MG63 (cell line): ENCODE results near the gene RHBDD3. TPM values are rescaled to one million over a fixed set of nuclear protein-coding genes. Genes with fewer than 3 reads are reported as not detected.
A peak's percentile ranks its signal among the peaks of the same experiment; 100 is the strongest.

Experiments used
- DNase-seq: peaks from one replicate; pipeline ENCODE4 v3.0.0-alpha.2; 2020
- H3K27me3 ChIP-seq: fragments of 250-450 bp; sonication (Bioruptor Pico); 2 replicates; pipeline ENCODE4 v1.5.1; 2020; ENCODE audit warnings: mild to moderate bottlenecking, moderate library complexity
- H3K36me3 ChIP-seq: fragments of 250-450 bp; sonication (Bioruptor Pico); 2 replicates; pipeline ENCODE4 v1.5.1; 2020; ENCODE audit warnings: mild to moderate bottlenecking, moderate library complexity
- H3K4me3 ChIP-seq: fragments of 250-450 bp; sonication (Bioruptor Pico); 2 replicates; pipeline ENCODE4 v1.5.1; 2020; ENCODE audit warnings: mild to moderate bottlenecking, moderate library complexity
- H3K9me3 ChIP-seq: fragments of 250-450 bp; sonication (Bioruptor Pico); 2 replicates; pipeline ENCODE4 v1.5.1; 2020; ENCODE audit warnings: mild to moderate bottlenecking, moderate library complexity
- total RNA-seq: library from RNA; depleted of rRNA; stranded (reverse); fragments of >200 nt; shearing (Covaris generic); gene quantifications from 2 replicates; pipeline ENCODE4 v1.2.3, GENCODE V29; 2014; ENCODE audit warnings: low replicate concordance; rRNA removed

Gene RHBDD3
- total RNA-seq, 1 experiment from 2014 or later = 46.7 TPM

DNA sequence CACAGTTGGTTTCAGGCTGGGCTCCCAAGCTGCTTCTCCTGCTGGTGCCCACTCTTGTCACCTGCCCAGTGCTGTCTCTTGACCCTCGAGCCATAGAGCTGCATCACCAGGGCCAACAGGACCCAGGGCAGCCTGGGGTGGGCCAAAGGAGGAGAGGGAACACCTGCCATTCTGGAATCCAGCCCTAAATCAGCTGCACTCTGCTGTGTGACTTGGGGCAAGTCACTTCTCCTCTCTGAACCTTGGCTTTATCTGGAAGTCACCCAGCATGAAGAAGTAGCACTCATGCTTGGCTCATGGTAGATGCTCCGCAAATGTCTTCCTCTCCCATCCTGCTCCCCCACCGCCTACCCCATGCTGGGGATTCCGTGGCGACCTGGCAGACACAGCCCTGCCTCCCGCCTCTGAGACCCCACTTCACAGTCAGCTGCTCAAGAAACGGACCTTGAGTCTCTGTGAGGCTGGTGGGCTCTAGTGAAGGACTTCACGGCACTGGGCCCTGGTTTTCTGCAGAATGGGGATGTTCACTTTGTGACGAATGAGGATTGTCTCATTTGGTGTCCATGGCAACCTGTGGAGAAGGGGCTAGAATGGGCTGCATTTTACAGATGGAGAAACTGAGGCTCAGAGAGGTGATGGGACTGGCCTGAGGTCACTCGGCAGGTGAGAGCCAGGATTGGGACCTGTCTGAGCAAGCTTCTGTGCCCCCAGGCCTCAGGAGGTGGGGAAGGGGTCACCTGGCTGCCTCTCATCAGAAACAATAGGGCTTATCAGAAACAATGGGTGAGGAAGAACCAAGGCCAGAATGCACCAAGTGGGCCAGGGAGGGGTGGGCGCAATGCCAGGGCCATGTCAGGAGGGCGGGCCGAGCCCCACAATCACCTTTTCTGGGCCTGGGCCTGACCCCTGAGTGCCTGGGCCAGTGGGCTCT, 49.7 kb downstream of the RHBDD3 start:
- DNase-seq = no peak
- Histone ChIP-seq H3K36me3 (no peaks in the 10 kb centered on the region), H3K4me3 (no peak overlapping the region), H3K27me3 (no peaks in the 10 kb centered on the region), H3K9me3 (no peaks in the 10 kb centered on the region)

DNA sequence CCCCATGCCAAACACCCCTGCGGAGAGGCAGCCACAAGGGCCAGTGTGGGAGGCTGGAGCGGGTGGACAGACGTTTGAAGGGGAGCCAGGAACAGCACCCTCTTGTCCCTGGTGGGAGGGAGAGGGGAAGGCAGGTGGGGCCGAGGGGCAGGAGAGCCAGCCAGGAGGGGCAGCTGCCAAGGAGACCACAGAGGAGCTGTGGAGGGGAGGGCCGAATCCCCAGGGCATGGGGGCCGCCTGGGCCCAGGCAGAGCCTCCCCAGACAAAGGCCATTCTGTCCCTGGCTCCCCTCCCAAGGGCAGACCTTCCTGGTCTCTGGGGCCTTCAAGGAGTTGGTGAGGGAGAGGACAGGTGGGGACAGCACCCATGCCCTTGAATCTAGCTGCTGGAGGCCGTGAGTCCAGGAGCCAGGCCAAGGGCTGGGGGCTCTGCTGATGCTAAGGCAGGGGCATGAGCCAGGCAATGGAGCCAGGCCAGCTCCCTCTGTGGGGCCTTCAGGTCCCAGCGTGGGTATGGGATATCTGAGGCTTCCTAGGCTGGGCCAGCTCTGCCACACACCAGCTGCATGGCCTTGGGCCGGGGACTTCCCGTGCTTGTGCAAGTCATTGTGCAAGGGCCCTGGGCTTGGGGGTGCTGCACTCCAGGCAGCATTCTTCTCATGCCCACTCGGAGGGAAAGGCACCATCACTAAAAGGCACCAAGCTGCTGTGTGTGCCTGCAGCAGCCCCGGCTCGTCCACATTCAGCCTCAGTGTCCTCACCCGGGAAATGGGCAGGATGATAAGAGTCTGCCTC, 50.7 kb downstream of the RHBDD3 start:
- Histone ChIP-seq H3K27me3 (no peaks in the 10 kb centered on the region), H3K36me3 (no peaks in the 10 kb centered on the region), H3K9me3 (no peaks in the 10 kb centered on the region), H3K4me3 (no peak overlapping the region)
- DNase-seq = peak; percentile 28

DNA sequence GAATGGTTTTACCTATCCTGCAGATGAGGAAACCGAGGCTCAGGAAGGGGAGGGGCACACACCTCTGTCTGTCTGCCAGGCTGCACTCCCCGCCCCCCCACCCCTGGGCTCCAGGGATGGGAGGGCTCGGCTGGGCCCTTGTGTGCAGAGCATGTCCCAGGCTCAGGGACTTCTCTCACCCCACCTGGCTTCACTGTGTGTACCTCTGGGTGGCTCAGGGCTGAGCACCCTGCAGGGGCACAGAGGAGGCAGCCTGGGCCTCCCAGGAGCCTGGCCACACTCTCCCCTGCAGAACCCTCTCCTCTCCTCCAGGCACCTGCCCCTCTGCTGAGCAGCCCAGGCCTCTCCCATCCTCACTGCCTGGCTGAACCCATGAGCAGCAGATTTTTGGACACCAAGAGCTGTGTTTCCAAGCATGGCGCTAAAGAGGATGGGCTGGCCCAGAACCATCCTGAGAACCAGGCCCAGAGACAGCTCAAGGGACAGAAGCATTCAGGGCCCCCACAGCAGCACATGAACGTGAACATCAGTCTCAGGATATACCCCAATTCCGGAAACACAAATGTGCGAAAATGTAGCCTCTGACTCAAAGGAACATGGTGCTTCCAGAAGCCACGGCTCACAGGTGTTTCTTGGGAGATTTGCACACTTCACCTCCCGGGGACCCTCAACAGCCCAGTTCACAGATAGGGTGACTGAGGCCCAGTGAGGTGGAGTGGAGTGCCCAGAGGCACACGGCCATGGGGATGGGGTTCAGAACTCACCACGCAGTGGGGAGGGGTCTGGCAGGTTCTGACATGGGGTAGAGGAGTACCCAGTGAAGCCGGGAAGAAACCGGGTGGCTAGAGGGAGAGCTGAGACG, 51.5 kb downstream of the RHBDD3 start:
- DNase-seq = no peak
- no peak overlapping the region for H3K4me3 ChIP-seq

DNA sequence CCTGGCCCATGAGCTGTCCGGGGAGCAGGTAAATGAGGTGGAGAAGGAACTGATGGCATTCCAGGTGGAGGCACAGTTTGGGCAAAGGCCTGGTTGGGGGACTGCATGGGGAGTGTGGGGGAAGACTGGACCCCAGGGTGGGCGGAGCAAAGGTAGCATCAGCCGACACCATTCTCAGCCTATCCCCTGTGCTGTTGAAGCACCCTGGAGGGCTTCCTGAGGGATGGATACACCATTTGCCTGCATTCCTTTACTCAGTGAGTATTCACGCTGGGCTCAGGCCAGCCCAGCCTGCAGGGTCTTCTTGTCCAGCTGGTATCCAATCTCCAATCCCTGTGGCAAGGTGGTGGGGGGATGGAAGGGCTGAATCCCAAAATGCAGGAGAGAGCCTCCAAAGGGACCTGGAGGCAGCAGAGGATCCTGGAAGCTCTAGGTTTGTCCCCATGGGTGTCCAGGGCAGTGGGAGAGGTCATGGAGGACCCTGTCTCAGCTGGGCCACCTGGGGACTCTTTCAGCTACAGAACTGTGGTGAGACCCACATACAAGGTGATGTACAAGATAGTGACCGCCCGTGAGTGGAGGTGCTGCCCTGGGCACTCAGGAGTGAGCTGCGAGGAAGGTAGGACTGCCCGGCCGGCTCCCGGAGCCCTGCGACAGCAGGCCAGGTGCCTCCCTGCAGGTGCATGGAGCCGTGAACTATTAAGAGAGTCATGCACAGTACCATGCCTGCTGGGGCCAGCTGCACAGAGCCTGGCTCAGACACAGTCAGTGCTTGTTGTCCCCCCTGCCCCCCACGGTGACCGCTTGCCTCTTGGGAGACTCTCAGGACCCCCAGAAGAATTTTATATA, 52.5 kb downstream of the RHBDD3 start:
- Histone ChIP-seq H3K4me3 (no peak overlapping the region), H3K27me3 (no peaks in the 10 kb centered on the region), H3K9me3 (no peaks in the 10 kb centered on the region), H3K36me3 (no peaks in the 10 kb centered on the region)
- no peak for DNase-seq

More for the DNA sequence above, 51.5 kb downstream of the RHBDD3 start:
- Histone ChIP-seq H3K27me3 (no peaks in the 10 kb centered on the region), H3K36me3 (no peaks in the 10 kb centered on the region), H3K9me3 (no peaks in the 10 kb centered on the region)

DNA sequence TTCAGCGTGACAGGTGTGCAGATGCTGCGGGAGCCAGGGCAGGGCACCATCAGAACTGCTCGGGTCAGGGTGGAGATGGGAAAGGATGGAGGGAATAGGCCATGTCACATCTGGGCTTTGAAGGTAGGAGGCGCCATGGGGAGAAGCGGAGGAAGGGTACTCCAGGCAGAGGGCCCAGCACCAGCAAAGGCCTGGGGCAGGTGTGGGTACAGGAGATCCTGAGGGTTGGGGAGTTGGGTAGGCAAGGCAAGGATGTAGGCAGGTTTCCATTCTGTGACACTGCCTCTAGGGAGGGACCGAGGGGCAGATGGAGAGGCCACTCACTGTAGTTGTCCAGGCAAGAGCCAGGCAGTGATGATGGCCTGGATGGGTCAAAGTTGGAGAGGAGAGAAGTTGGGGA, 53.5 kb downstream of the RHBDD3 start:
- Histone ChIP-seq H3K36me3 (no peaks in the 10 kb centered on the region), H3K27me3 (no peaks in the 10 kb centered on the region), H3K9me3 (no peaks in the 10 kb centered on the region), H3K4me3 (no peak overlapping the region)
- no peak for DNase-seq

DNA sequence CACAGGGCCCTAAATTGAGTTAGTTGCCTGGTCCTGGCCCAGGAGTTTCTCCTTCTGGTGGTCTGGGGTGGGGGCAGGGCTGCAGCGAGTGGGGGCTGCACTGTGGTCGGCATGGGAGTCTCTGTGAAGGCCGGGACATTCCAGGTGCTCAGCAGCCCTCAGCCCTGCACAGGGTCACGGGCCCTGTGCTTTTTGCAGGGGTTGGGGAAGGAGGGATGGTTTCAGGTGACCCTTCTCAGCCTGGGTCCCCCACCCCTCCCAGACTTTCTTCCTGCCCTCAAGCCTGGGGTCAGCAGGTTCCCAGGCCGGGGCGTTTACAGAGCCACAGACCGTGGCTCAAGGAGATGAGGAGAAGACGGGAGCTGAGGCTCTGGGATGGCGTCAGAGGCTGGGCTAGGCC, 54.3 kb downstream of the RHBDD3 start:
- Histone ChIP-seq H3K9me3 (no peaks in the 10 kb centered on the region), H3K4me3 (no peak overlapping the region), H3K27me3 (no peaks in the 10 kb centered on the region), H3K36me3 (no peaks in the 10 kb centered on the region)
- DNase-seq = no peak

DNA sequence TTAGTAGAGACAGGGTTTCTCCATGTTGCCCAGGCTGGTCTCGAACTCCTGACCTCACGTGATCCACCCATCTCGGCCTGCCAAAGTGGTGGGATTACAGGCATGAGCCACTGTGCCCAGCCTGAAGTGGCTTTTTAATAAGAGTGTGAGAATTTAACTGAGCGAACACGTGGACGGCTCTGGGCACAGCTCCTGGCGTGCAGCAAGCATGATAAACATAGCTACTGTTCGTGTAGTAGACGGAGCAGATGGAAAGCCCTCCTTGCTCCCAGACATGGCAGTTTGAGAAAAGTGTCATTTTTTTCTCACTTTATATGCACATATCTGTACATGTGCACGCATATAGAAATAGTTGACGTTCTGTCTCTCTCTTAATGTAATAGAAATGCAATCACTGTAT, 55.0 kb downstream of the RHBDD3 start:
- H3K4me3 ChIP-seq = no peak overlapping the region
- H3K36me3 ChIP-seq = no peaks in the 10 kb centered on the region
- no peaks in the 10 kb centered on the region for H3K27me3 ChIP-seq
- H3K9me3 ChIP-seq = no peaks in the 10 kb centered on the region
- no peak for DNase-seq

DNA sequence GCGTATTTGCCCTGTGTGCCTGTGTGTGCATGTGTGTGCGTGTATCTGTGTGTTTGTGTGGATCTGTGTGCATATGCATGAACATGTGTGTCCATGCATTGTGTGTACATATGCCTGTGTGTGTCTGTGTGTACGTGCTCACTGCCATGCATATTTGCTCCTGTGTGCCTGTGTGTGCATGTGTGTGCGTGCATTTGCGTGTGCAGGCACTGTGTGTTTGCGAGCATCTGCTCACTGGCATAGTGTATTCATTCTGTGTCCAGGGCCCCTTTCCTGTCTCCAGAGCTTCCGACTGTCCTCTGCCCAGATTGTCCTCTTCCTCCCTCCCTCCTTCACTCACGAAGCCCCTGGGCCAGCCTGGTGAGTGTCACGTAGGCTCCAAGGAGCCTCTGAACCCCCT, 56.3 kb downstream of the RHBDD3 start:
- H3K27me3 ChIP-seq = no peaks in the 10 kb centered on the region

DNA sequence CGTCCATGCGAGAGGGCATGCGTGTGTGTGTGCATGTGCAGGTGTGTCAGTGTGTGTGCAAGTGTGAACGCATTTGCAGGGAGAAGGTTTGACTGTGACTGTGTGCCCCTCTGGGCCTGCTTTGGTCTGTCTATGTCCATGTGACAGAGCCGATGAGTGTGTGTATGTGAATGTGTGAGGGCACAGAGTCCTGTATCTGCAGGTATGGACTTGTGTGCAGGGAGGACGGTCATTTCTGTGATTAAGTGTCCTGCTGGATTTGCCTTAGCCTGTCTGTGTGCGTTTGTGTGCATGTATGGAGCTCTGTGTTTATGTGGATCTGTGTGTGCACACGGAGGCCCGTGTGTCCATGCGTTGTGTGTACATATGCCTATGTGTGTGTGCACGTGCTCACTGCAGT, 56.7 kb downstream of the RHBDD3 start:
- Histone ChIP-seq H3K4me3 (no peak overlapping the region), H3K36me3 (no peaks in the 10 kb centered on the region), H3K9me3 (no peaks in the 10 kb centered on the region), H3K27me3 (no peaks in the 10 kb centered on the region)
- no peak for DNase-seq

More for the DNA sequence above, 56.3 kb downstream of the RHBDD3 start:
- Histone ChIP-seq H3K9me3 (no peaks in the 10 kb centered on the region), H3K36me3 (no peaks in the 10 kb centered on the region), H3K4me3 (no peak overlapping the region)
- DNase-seq = no peak

Other genes starting within 250 kb of the RHBDD3 start
- not detected in 2 replicates for gene C22orf31, start 206.2 kb downstream of the RHBDD3 start, total RNA-seq
- 2.4 and 6.1 TPM in 2 replicates for gene KREMEN1, start 194.9 kb downstream of the RHBDD3 start, total RNA-seq
- 1.4 and 2.7 TPM in 2 replicates for gene EMID1, start 62.1 kb downstream of the RHBDD3 start, total RNA-seq
- 149 and 159 TPM in 2 replicates for gene EWSR1, start 287 bp upstream of the RHBDD3 start, total RNA-seq
- gene GAS2L1, start 38.7 kb upstream of the RHBDD3 start, total RNA-seq = 15.5 and 15.9 TPM in 2 replicates
- not detected in 2 replicates for gene RASL10A, start 47.7 kb upstream of the RHBDD3 start, total RNA-seq
- 49.3 and 75.2 TPM in 2 replicates for gene AP1B1, start 120.6 kb upstream of the RHBDD3 start, total RNA-seq
- not detected in 2 replicates for gene RFPL1, start 170.6 kb upstream of the RHBDD3 start, total RNA-seq
- gene NEFH, start 212.2 kb upstream of the RHBDD3 start, total RNA-seq = not detected in 2 replicates